Lung (tissue), 12 donors: Measurements from ENCODE around the gene ZNF75A. TPM values are rescaled to one million over a fixed set of nuclear protein-coding genes. Genes with fewer than 3 reads are reported as not detected.

Experiments
- ATAC-seq: fragments of 200-7000 bp; cut with Tn5 transposase; one replicate; pipeline ENCODE4 v1.9.1; 2020; ENCODE audit warnings: moderate number of reproducible peaks; ENCODE audit not compliant: insufficient read depth, low FRiP score
- DNase-seq, 3 donors: peaks; one replicate each; pipeline ENCODE4 v3.0.0-alpha.2; 2013 to 2017
- H3K27ac ChIP-seq, 2 donors: one replicate each; pipeline ENCODE4 v1.5.1; 2013; ENCODE audit warnings: mild to moderate bottlenecking in 2 of 2, moderate library complexity in 2 of 2, control low read depth in 1 of 2, inconsistent platforms in 1 of 2, low read depth in 1 of 2, low read length in 1 of 2
- H3K27me3 ChIP-seq, 3 donors: one replicate each; pipeline ENCODE4 v1.5.1; 2013; ENCODE audit warnings: low read length in 2 of 3; ENCODE audit not compliant: control insufficient read depth in 3 of 3, insufficient read depth in 3 of 3
- H3K36me3 ChIP-seq, 4 donors: one replicate each; pipeline ENCODE4 v1.5.1; 2013; ENCODE audit warnings: low read length in 4 of 4, mild to moderate bottlenecking in 1 of 4, moderate library complexity in 1 of 4; ENCODE audit not compliant: control insufficient read depth in 4 of 4, insufficient read depth in 4 of 4
- H3K4me1 ChIP-seq, 5 donors: one replicate each; pipeline ENCODE4 v1.5.1; 2013; ENCODE audit warnings: low read length in 5 of 5, mild to moderate bottlenecking in 2 of 5, moderate library complexity in 1 of 5; ENCODE audit not compliant: control insufficient read depth in 5 of 5, insufficient read depth in 5 of 5
- H3K4me3 ChIP-seq: one replicate; pipeline ENCODE4 v1.5.1; 2013; ENCODE audit warnings: mild to moderate bottlenecking, control low read depth, moderate library complexity
- H3K9ac ChIP-seq, 2 donors: one replicate each; pipeline ENCODE4 v1.5.1; 2013; ENCODE audit warnings: low read length in 2 of 2, control low read depth in 1 of 2; ENCODE audit not compliant: insufficient read depth in 1 of 2
- H3K9me3 ChIP-seq, 4 donors: one replicate each; pipeline ENCODE4 v1.5.1; 2013; ENCODE audit warnings: low read length in 3 of 4, mild to moderate bottlenecking in 1 of 4, moderate library complexity in 1 of 4; ENCODE audit not compliant: control insufficient read depth in 4 of 4, insufficient read depth in 3 of 4
- CTCF ChIP-seq: IDR thresholded peaks from 2 replicates; pipeline ENCODE4 v1.5.1; 2012; ENCODE audit warnings: mild to moderate bottlenecking; ENCODE audit errors: control extremely low read depth, extremely low read depth
- WGBS, 2 donors: extraction: QIAGEN DNeasy Blood & Tissue Kit; methylation state at CpG; one replicate each; pipeline ENCODE4 v1.1.7; 2013; 5-methylcytosine and 5-hydroxymethylcytosine counted together
- polyA plus RNA-seq, 2 donors: library from polyadenylated mRNA; stranded (reverse); fragments of 200-250 nt; gene quantifications; one replicate each; pipeline ENCODE4 v1.2.1, GENCODE V29; 2013
- total RNA-seq, 2 donors: library from RNA; depleted of rRNA in 1 of 2; stranded (reverse); fragments of >200 nt in 1 of 2; gene quantifications; one replicate each; pipeline ENCODE4 v1.2.1, GENCODE V29; 2014 to 2021
- donor health status: control.
- donor health status: control.
- donor health status: Bipolar disorder and iron deficiency.
- donor health status: healthy.
- donor health status: DM: yes; HTN: yes; CAD: no.

Gene ZNF75A
- total and polyA plus RNA-seq, 4 donors: 11.3 to 35.1 (median 21.4) TPM

GRCh38 chr16:3259836-3260235, 45.5 kb upstream of the ZNF75A start:
- Histone ChIP-seq H3K4me1 (peaks cover 0 to 6% (median 0%) of the 10 kb centered on the region in 5 donors), H3K9ac (no peak overlapping the region), H3K4me3 (no peak overlapping the region), H3K36me3 (no peaks in the 10 kb centered on the region), H3K27me3 (peaks cover 0 to 3% (median 0%) of the 10 kb centered on the region in 3 donors), H3K27ac (no peak overlapping the region), H3K9me3 (peaks cover 0 to 4% (median 0%) of the 10 kb centered on the region in 4 donors)
- WGBS, 2 donors: 45 to 72% methylated on average over 8 of the region's 8 CpGs
- no peak for TF ChIP-seq CTCF
- no peak for DNase-seq
- ATAC-seq: no peak

GRCh38 chr16:3262517-3262916, 42.8 kb upstream of the ZNF75A start:
- no peaks in the 10 kb centered on the region for H3K27me3 ChIP-seq
- H3K27ac ChIP-seq: no peak overlapping the region
- no peak for TF ChIP-seq CTCF
- no peak for ATAC-seq
- H3K9me3 ChIP-seq: peaks cover 0 to 6% (median 0%) of the 10 kb centered on the region in 4 donors
- H3K9ac ChIP-seq: no peak overlapping the region
- H3K36me3 ChIP-seq: peaks cover 0 to 2% (median 0%) of the 10 kb centered on the region in 4 donors
- H3K4me3 ChIP-seq: no peak overlapping the region
- H3K4me1 ChIP-seq: peaks cover 0 to 6% (median 3%) of the 10 kb centered on the region in 5 donors
- 94 to 97% methylated on average over 4 of the region's 4 CpGs for WGBS, 2 donors
- DNase-seq: no peak

GRCh38 chr16:3264137-3265036, 40.9 kb upstream of the ZNF75A start:
- DNase-seq: peak; percentile 99
- peak; percentile 94 for ATAC-seq
- peak overlapping the region in 1 of 2 donors; percentile 73 for H3K9ac ChIP-seq
- peaks cover 0 to 6% (median 0%) of the 10 kb centered on the region in 4 donors for H3K9me3 ChIP-seq
- H3K27ac ChIP-seq: peak overlapping the region; percentile 87 to 99
- TF ChIP-seq CTCF: no peak
- no peaks in the 10 kb centered on the region for H3K27me3 ChIP-seq
- H3K4me3 ChIP-seq: peak overlapping the region; percentile 80
- peaks cover 0 to 2% (median 0%) of the 10 kb centered on the region in 4 donors for H3K36me3 ChIP-seq
- peaks cover 0 to 6% (median 3%) of the 10 kb centered on the region in 5 donors for H3K4me1 ChIP-seq
- WGBS, 2 donors: 1 to 3% methylated on average over 77 of the region's 77 CpGs
